VCaP (cell line): Measurements from ENCODE around the gene SMIM29.
A peak's percentile ranks its signal among the peaks of the same experiment; 100 is the strongest.

Experiments
- H3K27ac ChIP-seq: fragments of 450-650 bp; 2 replicates; pipeline ENCODE4 v1.5.1; 2017
- TF ChIP-seq, protein P1 (sequence below): fragments of 450-650 bp; conservative IDR thresholded peaks from 2 replicates; pipeline ENCODE4 v1.5.1; 2017; ENCODE audit warnings: mild to moderate bottlenecking, moderate library complexity

SMIM29 gene

DNA sequence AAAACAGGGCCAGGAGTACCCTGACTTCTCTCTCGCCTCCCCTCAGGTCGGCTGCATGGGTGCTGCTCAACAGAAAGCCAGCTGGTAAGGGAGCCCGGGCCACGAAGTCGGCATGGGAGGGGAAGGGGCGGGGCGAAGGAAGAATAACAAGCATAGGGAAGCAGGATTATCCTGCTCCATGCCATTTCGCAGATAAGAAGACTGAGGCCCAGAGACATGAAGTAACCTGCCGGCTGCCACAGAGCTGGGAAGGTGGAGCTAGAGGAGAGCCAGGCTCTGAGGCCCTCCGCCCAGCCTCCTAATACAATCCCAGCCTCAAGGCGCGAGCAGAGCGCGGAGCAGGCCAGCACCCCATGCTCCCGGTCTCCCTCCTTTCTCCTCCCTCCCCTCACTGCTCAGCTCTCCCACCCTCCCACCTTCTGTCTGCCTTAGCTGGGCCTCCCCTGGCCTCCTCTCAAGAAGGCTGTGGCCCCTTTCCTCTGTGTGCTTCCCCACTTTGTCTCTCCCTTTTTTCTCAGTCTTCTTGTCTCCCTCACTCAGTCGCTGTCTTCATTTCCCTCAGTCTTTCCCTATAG, 25.3 kb downstream of the SMIM29 start:
- TF ChIP-seq, protein P1, sequence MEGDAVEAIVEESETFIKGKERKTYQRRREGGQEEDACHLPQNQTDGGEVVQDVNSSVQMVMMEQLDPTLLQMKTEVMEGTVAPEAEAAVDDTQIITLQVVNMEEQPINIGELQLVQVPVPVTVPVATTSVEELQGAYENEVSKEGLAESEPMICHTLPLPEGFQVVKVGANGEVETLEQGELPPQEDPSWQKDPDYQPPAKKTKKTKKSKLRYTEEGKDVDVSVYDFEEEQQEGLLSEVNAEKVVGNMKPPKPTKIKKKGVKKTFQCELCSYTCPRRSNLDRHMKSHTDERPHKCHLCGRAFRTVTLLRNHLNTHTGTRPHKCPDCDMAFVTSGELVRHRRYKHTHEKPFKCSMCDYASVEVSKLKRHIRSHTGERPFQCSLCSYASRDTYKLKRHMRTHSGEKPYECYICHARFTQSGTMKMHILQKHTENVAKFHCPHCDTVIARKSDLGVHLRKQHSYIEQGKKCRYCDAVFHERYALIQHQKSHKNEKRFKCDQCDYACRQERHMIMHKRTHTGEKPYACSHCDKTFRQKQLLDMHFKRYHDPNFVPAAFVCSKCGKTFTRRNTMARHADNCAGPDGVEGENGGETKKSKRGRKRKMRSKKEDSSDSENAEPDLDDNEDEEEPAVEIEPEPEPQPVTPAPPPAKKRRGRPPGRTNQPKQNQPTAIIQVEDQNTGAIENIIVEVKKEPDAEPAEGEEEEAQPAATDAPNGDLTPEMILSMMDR: no peak
- H3K27ac ChIP-seq: peak overlapping the region; percentile 100

DNA sequence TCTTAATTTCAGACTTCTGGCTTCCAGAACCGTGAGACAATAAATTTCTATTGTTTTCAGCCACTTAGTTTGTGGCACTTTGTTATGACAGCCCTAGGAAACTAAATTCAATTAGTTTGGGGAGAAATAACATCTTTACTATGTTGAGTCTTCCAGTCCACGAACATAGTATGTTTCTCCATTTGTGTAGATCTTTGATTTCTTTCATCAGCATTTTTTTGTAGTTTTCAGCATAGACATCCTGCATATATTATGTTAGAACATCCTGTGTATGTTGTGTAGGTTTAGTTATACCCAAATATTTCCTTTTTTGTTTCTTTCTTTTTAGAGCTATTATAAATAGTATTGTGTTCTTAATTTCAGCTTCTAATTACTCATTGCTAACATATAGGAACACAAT, 30.1 kb downstream of the SMIM29 start:
- TF ChIP-seq, protein P1: no peak
- no peak overlapping the region for H3K27ac ChIP-seq

DNA sequence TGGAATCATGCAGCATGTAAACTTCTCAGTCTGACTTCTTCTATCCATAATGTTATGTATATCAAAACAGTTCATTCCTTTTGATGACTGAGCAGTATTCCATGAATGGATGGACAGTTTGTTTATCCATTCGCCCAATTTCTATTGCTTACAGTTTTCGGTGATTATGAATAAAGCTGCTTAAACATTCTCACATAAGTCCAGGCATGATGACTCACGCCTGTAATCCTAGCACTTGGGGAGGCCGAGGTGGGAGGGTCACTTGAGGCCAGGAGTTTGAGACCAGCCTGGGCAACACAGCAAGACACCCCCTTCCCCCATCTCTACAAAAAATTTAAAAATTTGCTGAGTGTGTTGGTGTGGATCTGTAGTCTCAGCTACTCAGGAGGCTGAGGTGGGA, 35.0 kb downstream of the SMIM29 start:
- TF ChIP-seq, protein P1: no peak
- no peak overlapping the region for H3K27ac ChIP-seq

DNA sequence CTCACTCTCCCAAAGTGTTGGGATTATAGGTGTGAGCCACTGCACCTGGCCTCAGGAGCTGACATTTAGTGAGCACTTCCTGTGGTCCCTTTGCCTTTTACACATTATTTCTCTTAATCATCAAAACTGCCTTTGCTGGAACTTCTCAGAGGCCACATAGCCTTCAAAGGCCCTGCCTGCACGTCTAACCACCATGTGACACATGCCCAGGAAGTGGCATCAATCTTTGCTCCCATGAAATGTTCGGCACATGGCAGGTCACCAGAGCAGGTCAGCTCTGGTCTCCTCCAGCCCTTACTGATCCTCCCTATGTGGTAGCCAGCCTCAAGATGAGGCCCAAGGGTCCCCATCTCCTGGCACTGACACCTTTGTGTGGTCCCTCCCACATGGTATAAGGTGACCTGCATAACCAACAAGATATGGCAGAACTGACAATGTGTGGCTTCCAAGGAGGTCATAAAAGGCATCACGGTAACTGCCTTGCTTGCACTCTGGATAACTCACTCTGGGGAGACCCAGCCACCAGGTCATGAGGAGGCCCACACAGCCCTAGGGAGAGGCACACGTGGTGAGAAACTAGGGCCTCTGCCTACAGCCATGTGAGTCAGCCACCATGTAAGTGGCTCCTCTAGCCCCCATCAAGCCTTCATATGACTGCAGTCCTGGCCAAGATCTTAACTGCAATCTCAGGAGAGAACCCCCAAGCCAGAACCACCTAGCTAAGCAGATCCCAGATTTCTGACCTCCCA, 40.9 kb downstream of the SMIM29 start:
- TF ChIP-seq, protein P1: no peak
- H3K27ac ChIP-seq: no peak overlapping the region

DNA sequence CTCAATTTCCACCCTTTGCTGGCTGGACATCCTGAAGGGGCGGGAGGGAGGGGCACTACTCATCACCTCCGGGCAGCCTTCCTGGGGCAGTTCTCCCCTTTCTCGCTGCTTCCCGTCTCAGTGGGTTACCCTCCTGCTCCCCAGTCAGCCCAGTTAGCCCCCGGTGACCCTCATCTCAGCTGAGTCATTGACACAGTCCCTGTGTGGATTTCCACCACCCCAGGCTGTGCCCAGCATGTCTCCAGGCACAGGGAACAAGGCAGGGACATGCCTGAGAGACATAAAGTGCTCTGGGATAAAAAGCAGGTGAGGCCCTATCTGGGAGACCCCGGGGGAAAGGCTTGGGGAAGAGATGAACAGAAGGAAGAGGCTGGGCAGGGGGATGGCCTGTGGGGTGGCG, 42.1 kb downstream of the SMIM29 start:
- H3K27ac ChIP-seq: no peak overlapping the region

DNA sequence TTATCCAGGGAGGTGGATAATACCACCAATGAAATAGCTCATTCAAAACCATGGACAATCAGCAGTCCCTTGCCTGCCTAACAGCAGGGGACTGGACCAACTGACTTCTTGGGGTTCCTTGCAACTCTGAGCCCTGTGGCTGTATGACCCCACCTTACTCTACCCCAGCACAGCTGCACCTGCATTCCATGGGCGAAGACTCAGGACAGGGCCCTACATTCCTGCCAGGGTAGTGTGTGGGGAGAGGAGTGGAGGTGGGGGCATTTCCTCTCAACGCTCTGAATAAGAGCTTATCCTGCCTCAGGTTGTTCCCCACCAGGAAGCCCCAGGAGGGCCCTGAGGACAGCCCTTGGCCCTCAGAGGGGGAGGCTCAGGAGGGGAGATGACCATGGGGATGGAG, 42.9 kb downstream of the SMIM29 start:
- H3K27ac ChIP-seq: no peak overlapping the region
- TF ChIP-seq, protein P1: no peak

More for the DNA sequence above, 42.1 kb downstream of the SMIM29 start:
- TF ChIP-seq, protein P1: no peak

DNA sequence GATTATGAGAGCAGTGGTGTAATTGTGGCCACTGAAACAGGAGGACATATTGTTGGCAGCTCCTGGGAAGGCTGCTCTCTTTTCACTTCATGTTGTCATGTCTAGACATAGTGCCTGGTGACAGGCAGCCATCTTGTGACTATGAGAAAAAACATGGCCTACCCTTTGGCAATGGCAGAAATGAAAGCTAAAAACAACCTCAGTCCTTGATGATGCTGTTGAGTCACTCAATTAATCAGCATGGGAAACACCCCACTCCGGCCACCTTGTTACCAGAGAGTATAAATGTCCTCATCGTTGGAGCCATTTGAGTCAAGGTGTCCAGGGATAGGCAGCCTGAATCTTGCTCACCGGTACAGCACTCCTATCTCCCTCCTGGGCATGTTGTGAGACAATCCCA, 43.3 kb downstream of the SMIM29 start:
- TF ChIP-seq, protein P1: no peak
- no peak overlapping the region for H3K27ac ChIP-seq
